ENCODE data around the gene CLIP4.

CLIP4 gene

DNA sequence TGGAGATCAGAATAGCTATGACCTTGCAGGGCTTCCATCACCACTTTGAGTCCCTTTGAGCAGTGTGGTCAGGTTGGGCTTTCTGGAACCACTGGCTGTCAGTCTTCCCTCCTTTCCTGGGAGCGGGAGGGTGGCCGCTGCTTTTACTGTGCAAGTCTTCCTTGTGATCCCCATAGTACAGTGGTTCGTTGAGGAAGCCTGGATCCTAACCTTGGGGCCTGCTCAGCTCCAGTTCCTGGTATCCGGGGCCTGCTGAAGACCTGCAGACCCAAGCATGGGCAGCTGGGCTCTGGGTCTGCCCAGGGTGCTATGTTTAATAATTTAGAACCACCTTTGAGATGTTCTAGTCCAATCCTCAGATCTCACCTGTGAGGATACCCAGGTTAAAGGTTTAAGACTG lies 104.2 kb downstream of the CLIP4 start:
- Histone ChIP-seq H3K9me3 (ENCODE audit: low read length) (no peaks in the 10 kb centered on the region), H2AFZ (ENCODE audit: low read length) (no peak overlapping the region), H3K27me3 (ENCODE audit: insufficient read depth, low read length) (0 out of 2 replicates have a peak, but pooled peaks cover 5% of the 10 kb centered on the region), H3K79me2 (ENCODE audit: insufficient read depth, low read length) (no peaks in the 10 kb centered on the region), H3K4me2 (ENCODE audit: low read length) (no peak overlapping the region), H3K9ac (ENCODE audit: low read length) (no peak overlapping the region), H4K20me1 (ENCODE audit: insufficient read depth, low read length) (no peaks in the 10 kb centered on the region), H3F3A (ENCODE audit: insufficient read depth, low read length) (no peaks in the 10 kb centered on the region), H3K27ac (ENCODE audit: low read depth, low read length, poor library complexity, severe bottlenecking) (no peak overlapping the region), H3K9me2 (ENCODE audit: low read depth, low read length) (no peaks in the 10 kb centered on the region), H3K4me1 (ENCODE audit: insufficient read depth, low read length, severe bottlenecking) (no peaks in the 10 kb centered on the region), H3K4me3 (ENCODE audit: low read depth, low read length, poor library complexity, severe bottlenecking) (no peak overlapping the region), H3K36me3 (ENCODE audit: insufficient read depth, low read length) (no peaks in the 10 kb centered on the region)
- TF ChIP-seq, protein P1, sequence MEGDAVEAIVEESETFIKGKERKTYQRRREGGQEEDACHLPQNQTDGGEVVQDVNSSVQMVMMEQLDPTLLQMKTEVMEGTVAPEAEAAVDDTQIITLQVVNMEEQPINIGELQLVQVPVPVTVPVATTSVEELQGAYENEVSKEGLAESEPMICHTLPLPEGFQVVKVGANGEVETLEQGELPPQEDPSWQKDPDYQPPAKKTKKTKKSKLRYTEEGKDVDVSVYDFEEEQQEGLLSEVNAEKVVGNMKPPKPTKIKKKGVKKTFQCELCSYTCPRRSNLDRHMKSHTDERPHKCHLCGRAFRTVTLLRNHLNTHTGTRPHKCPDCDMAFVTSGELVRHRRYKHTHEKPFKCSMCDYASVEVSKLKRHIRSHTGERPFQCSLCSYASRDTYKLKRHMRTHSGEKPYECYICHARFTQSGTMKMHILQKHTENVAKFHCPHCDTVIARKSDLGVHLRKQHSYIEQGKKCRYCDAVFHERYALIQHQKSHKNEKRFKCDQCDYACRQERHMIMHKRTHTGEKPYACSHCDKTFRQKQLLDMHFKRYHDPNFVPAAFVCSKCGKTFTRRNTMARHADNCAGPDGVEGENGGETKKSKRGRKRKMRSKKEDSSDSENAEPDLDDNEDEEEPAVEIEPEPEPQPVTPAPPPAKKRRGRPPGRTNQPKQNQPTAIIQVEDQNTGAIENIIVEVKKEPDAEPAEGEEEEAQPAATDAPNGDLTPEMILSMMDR (IDR thresholded peaks at IDR 0.05; ENCODE audit: low read length), result no peak
- TF ChIP-seq EZH2 (IDR thresholded peaks at IDR 0.05; ENCODE audit: borderline replicate concordance, low read length), result no peak

GRCh38 chr2:29220506-29221270 lies 105.5 kb downstream of the CLIP4 start:
- Histone ChIP-seq H3K4me2 (ENCODE audit: low read length) (no peak overlapping the region), H4K20me1 (ENCODE audit: insufficient read depth, low read length) (no peaks in the 10 kb centered on the region)

DNA sequence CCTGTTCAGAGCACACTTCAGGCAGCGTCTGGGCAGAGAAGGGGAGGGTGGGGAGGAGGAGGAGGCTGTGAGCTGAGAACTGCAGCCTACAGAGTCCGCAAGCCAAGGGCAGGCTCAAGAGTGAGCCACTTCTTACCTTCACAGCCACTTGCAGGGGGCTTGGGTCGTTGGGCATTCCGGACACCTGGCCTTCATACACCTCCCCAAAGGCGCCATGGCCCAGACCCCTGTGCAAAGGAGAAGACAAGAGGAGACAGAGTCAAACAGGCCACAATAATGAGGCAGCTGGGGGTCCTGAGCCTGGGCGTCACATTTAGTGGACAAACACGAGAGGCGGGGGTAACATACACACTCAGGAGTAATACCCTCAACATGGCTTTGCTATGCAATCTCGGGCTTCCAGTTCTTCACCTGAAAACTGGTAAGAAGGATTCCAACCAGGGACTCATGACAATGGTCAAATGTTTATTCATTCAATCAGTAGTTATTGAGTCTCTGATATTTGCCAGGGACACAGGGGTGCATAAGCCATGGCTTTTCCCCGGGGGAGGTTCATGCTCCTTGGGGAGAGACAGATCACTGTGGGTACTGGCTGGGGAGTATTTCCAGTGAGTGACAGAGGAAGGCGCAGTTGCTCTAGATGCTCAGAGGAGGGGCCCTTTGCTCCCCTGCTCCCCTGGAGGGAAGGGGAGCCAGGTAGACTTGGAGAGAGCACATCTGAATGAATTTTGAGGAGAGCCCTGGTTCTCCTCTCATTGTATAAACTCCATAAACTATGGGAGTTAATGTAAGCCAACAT lies 107.4 kb downstream of the CLIP4 start:
- no peaks in the 10 kb centered on the region for H3K36me3 ChIP-seq (ENCODE audit: insufficient read depth, low read length)
- H3K9ac ChIP-seq (ENCODE audit: low read length), result no peak overlapping the region
- H4K20me1 ChIP-seq (ENCODE audit: insufficient read depth, low read length), result no peaks in the 10 kb centered on the region
- H3K9me2 ChIP-seq (ENCODE audit: low read depth, low read length), result no peaks in the 10 kb centered on the region
- H3K4me2 ChIP-seq (ENCODE audit: low read length), result no peak overlapping the region
- no peaks in the 10 kb centered on the region for H3F3A ChIP-seq (ENCODE audit: insufficient read depth, low read length)
- no peak overlapping the region for H2AFZ ChIP-seq (ENCODE audit: low read length)
- no peak overlapping the region for H3K4me3 ChIP-seq (ENCODE audit: low read depth, low read length, poor library complexity, severe bottlenecking)
- no peaks in the 10 kb centered on the region; the same call in 1 of the 2 replicates for H3K27me3 ChIP-seq (ENCODE audit: insufficient read depth, low read length)
- no peak overlapping the region for H3K27ac ChIP-seq (ENCODE audit: low read depth, low read length, poor library complexity, severe bottlenecking)
- no peaks in the 10 kb centered on the region for H3K9me3 ChIP-seq (ENCODE audit: low read length)
- TF ChIP-seq EZH2 (IDR thresholded peaks at IDR 0.05; ENCODE audit: borderline replicate concordance, low read length), result no peak
- TF ChIP-seq, protein P1 (IDR thresholded peaks at IDR 0.05; ENCODE audit: low read length), result no peak
- no peaks in the 10 kb centered on the region for H3K79me2 ChIP-seq (ENCODE audit: insufficient read depth, low read length)
- no peaks in the 10 kb centered on the region for H3K4me1 ChIP-seq (ENCODE audit: insufficient read depth, low read length, severe bottlenecking)

More at GRCh38 chr2:29220506-29221270, 105.5 kb downstream of the CLIP4 start:
- Histone ChIP-seq H3K27ac (ENCODE audit: low read depth, low read length, poor library complexity, severe bottlenecking) (no peak overlapping the region), H3F3A (ENCODE audit: insufficient read depth, low read length) (no peaks in the 10 kb centered on the region), H2AFZ (ENCODE audit: low read length) (no peak overlapping the region), H3K27me3 (ENCODE audit: insufficient read depth, low read length) (peaks cover 5% of the 10 kb centered on the region; the same call in 1 of the 2 replicates), H3K9ac (ENCODE audit: low read length) (no peak overlapping the region), H3K36me3 (ENCODE audit: insufficient read depth, low read length) (no peaks in the 10 kb centered on the region), H3K79me2 (ENCODE audit: insufficient read depth, low read length) (no peaks in the 10 kb centered on the region), H3K4me3 (ENCODE audit: low read depth, low read length, poor library complexity, severe bottlenecking) (no peak overlapping the region), H3K9me2 (ENCODE audit: low read depth, low read length) (no peaks in the 10 kb centered on the region), H3K9me3 (ENCODE audit: low read length) (no peaks in the 10 kb centered on the region), H3K4me1 (ENCODE audit: insufficient read depth, low read length, severe bottlenecking) (no peaks in the 10 kb centered on the region)
- TF ChIP-seq, protein P1 (IDR thresholded peaks at IDR 0.05; ENCODE audit: low read length), result no peak
- TF ChIP-seq EZH2 (IDR thresholded peaks at IDR 0.05; ENCODE audit: borderline replicate concordance, low read length), result no peak
